ENCODE measurements around the gene C1D.

- TF ChIP-seq EZH2phosphoT487 (IDR thresholded peaks at IDR 0.05; ENCODE audit: borderline replicate concordance, low read depth, low read length) = no peak
- TF ChIP-seq, protein P1, sequence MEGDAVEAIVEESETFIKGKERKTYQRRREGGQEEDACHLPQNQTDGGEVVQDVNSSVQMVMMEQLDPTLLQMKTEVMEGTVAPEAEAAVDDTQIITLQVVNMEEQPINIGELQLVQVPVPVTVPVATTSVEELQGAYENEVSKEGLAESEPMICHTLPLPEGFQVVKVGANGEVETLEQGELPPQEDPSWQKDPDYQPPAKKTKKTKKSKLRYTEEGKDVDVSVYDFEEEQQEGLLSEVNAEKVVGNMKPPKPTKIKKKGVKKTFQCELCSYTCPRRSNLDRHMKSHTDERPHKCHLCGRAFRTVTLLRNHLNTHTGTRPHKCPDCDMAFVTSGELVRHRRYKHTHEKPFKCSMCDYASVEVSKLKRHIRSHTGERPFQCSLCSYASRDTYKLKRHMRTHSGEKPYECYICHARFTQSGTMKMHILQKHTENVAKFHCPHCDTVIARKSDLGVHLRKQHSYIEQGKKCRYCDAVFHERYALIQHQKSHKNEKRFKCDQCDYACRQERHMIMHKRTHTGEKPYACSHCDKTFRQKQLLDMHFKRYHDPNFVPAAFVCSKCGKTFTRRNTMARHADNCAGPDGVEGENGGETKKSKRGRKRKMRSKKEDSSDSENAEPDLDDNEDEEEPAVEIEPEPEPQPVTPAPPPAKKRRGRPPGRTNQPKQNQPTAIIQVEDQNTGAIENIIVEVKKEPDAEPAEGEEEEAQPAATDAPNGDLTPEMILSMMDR (conservative IDR thresholded peaks at IDR 0.05; ENCODE audit: low read length) = no peak
Observed at GRCh38 chr2:68098291-68098797, 35.5 kb upstream of the C1D start.

All from OCI-LY7 (cell line).